ENCODE results near the gene EIF3A. TPM values are rescaled to one million over a fixed set of nuclear protein-coding genes. Genes with fewer than 3 reads are reported as not detected.
"Not testable (repeated sequence)": the region's sequence is repeated elsewhere in the genome, so short reads cannot be mapped to it uniquely, and the experiment has no call there.

EIF3A gene
- total and polyA plus RNA-seq, 8 donors, result 37.3 to 156 (median 89.8) TPM

DNA sequence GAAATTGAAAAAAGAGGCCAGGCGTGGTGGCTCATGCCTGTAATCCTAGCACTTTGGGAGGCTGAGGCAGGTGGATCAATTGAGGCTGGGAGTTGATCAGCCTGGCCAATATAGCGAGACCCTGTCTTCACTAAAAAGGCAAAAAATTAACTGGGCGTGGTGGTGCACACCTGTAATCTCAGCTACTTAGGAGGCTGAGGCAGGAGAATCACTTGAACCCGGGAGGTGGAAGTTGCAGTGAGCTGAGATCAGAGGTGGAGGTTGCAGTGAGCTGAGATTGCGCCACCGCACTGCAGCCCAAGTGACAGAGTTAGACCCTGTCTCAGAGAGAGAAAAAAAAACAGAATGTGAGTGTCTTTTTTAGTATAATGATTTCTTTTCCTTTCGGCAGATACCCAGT is 25.3 kb upstream of the EIF3A start:
- intact Hi-C loops (cut with DNase I; ENCODE audit: low total_unique reads); H3K4me3 ChIP-seq; H3K9me3 ChIP-seq; H3K27ac ChIP-seq; DNase-seq; H3K27me3 ChIP-seq: not testable (repeated sequence)
- Histone ChIP-seq H3K36me3 (peaks cover 8 to 36% (median 33%) of the 10 kb centered on the region in 4 donors), H3K4me1 (peaks cover 11 to 29% (median 15%) of the 10 kb centered on the region in 4 donors)
- 95 to 98% (median 97%) methylated on average over 7 of the region's 7 CpGs for WGBS, 5 donors

GRCh38 chr10:119105155-119105554 is 24.5 kb upstream of the EIF3A start:
- Histone ChIP-seq H3K36me3 (peaks cover 8 to 28% (median 25%) of the 10 kb centered on the region in 4 donors), H3K9me3 (no peaks in the 10 kb centered on the region), H3K27me3 (no peaks in the 10 kb centered on the region), H3K27ac (no peak overlapping the region), H3K4me3 (peak overlapping the region; percentile 87 to 96 (median 91)), H3K4me1 (peaks cover 11 to 36% (median 15%) of the 10 kb centered on the region in 4 donors)
- TF ChIP-seq, protein P1, sequence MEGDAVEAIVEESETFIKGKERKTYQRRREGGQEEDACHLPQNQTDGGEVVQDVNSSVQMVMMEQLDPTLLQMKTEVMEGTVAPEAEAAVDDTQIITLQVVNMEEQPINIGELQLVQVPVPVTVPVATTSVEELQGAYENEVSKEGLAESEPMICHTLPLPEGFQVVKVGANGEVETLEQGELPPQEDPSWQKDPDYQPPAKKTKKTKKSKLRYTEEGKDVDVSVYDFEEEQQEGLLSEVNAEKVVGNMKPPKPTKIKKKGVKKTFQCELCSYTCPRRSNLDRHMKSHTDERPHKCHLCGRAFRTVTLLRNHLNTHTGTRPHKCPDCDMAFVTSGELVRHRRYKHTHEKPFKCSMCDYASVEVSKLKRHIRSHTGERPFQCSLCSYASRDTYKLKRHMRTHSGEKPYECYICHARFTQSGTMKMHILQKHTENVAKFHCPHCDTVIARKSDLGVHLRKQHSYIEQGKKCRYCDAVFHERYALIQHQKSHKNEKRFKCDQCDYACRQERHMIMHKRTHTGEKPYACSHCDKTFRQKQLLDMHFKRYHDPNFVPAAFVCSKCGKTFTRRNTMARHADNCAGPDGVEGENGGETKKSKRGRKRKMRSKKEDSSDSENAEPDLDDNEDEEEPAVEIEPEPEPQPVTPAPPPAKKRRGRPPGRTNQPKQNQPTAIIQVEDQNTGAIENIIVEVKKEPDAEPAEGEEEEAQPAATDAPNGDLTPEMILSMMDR (IDR thresholded peaks at IDR 0.05), result no peak
- no peak for TF ChIP-seq EP300 (IDR thresholded peaks at IDR 0.05)
- no peak for TF ChIP-seq POLR2A (IDR thresholded peaks at IDR 0.05)
- TF ChIP-seq POLR2AphosphoS5 (IDR thresholded peaks at IDR 0.05), result no peak
- intact Hi-C loops (cut with DNase I; ENCODE audit: low total_unique reads), result no loop called here
- DNase-seq, result no peak
- 88 to 91% (median 90%) methylated on average over 12 of the region's 12 CpGs for WGBS, 5 donors

- DNase-seq, result peak in 1 of 2 donors; percentile 62
- TF ChIP-seq POLR2A (IDR thresholded peaks at IDR 0.05), result no peak
- TF ChIP-seq POLR2AphosphoS5 (IDR thresholded peaks at IDR 0.05), result no peak
- TF ChIP-seq, protein P1 (IDR thresholded peaks at IDR 0.05), result no peak
- no peak for TF ChIP-seq EP300 (IDR thresholded peaks at IDR 0.05)
- 0 to 8% (median 1%) methylated on average over 6 to 22 of the region's 22 CpGs for WGBS, 5 donors
- H3K4me1 ChIP-seq, result peaks cover 11 to 40% (median 15%) of the 10 kb centered on the region in 4 donors
- H3K9me3 ChIP-seq, result no peaks in the 10 kb centered on the region
- H3K36me3 ChIP-seq, result peaks cover 8 to 23% (median 20%) of the 10 kb centered on the region in 4 donors
- intact Hi-C loops (cut with DNase I; ENCODE audit: low total_unique reads), result no loop called here
- H3K27ac ChIP-seq, result peak overlapping the region; percentile 26 to 95 (median 87)
- H3K4me3 ChIP-seq, result peak overlapping the region; percentile 87 to 96 (median 91)
- no peaks in the 10 kb centered on the region for H3K27me3 ChIP-seq
These were observed 24.0 kb upstream of the EIF3A start for GRCh38 chr10:119104654-119105015.

DNA sequence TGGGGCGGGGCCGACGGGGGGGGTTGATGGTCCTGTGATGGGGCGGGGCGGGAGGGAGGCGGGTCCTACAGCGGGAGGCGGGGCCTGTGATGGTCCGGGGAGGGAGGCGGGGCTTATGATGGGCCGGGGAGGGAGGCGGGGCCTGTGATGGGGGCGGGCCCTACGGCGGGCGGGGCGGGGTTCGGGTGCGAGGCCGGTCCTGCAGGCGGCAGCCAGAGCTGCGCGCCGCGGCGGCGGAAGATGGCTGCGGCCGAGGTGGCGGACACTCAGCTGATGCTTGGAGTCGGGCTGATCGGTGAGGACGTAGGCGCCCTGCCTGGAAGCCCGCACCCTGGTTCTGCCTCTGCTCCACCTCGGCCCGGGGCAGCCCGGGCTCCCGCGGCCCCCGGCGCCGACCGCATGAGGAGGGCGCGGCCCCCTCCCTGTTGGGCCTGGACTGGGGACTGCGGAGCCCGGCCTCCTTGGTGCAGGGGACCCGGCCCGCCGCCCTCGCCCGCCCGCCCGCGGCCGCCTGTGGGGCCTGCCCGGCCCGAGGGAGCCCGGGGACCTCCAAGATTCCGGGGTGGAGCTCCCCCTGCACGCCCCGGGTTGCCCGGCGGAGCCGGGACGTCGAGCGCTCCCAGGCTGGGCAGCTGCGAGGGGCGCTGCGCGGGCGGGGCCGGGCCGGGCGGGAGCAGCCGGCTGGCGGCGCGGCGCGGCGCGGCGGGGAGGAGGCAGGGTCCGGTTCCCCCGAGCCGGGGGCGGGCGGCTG is 23.5 kb upstream of the EIF3A start, which contains the start of gene DENND10:
TSS of gene DENND10 (plus strand) at position 211 of the 751 bp plus-strand sequence. CDS start at position 241, 30 bp downstream.
- WGBS, 5 donors, result 0 to 2% (median 0%) methylated on average over 15 to 87 of the region's 91 CpGs
- Histone ChIP-seq H3K9me3 (no peaks in the 10 kb centered on the region), H3K27me3 (no peaks in the 10 kb centered on the region), H3K4me1 (peaks cover 11 to 40% (median 15%) of the 10 kb centered on the region in 4 donors), H3K36me3 (peaks cover 7 to 17% (median 14%) of the 10 kb centered on the region in 4 donors), H3K27ac (peak within 1 kb of the TSS; percentile 75 to 95 (median 87)), H3K4me3 (peak within 1 kb of the TSS; percentile 87 to 96 (median 91))
- DNase-seq, result peak; percentile 85 to 95
- intact Hi-C loops (cut with DNase I; ENCODE audit: low total_unique reads), result no loop called here
- no peak for TF ChIP-seq EP300 (IDR thresholded peaks at IDR 0.05)
- no peak for TF ChIP-seq POLR2A (IDR thresholded peaks at IDR 0.05)
- TF ChIP-seq, protein P1 (IDR thresholded peaks at IDR 0.05), result peak in 1 of 7 experiments; percentile 14
- TF ChIP-seq POLR2AphosphoS5 (IDR thresholded peaks at IDR 0.05), result peak; percentile 45 to 91 (median 90)

Measured in stomach (tissue), 9 donors.